B cell (primary cell): ENCODE data around the gene ZNF438. TPM values are rescaled to one million over a fixed set of nuclear protein-coding genes. Genes with fewer than 3 reads are reported as not detected.

Experiments used
- ATAC-seq: fragments of 200-7000 bp; cut with Tn5 transposase; one replicate; pipeline ENCODE4 v1.10.0; 2021; ENCODE audit warnings: low read depth, mild to moderate bottlenecking, moderate number of reproducible peaks, moderate library complexity
- CTCF ChIA-PET: fragments of 350-600 bp; sonication (Branson Sonifier 250); formaldehyde crosslinking; loops from one replicate; lab custom pipeline; 2021; ENCODE audit warnings: antibody characterized with exemption, inconsistent platforms; lab: Charles Lee
- POLR2A ChIA-PET: fragments of 350-600 bp; sonication (Branson Sonifier 250); formaldehyde crosslinking; loops from one replicate; lab custom pipeline; 2021; ENCODE audit warnings: antibody characterized with exemption; lab: Charles Lee
- DNase-seq: peaks from one replicate; pipeline ENCODE4 v3.0.0; 2013
- H2AFZ ChIP-seq: 2 replicates; pipeline ENCODE4 v1.6.1; 2012; ENCODE audit warnings: mild to moderate bottlenecking, low read depth, low read length; ENCODE audit not compliant: insufficient read depth, poor library complexity, severe bottlenecking
- H3K27ac ChIP-seq, 2 donors: 1 replicate in 1 of 2; 2 replicates in 1 of 2; pipeline ENCODE4 v1.5.1; 2012 to 2013; ENCODE audit warnings: low read length in 2 of 2, mild to moderate bottlenecking in 2 of 2, moderate library complexity in 1 of 2
- H3K27me3 ChIP-seq, 4 experiments: fragments of 200-600 bp in 1 of 4; sonication (generic) in 1 of 4; replicated peaks in 1 of 4; 1 replicate in 2 of 4; 2 replicates in 2 of 4; pipeline versions ENCODE4 v1.6.1 to v1.7.0; 2013 to 2016; ENCODE audit warnings: low read length in 3 of 4, mild to moderate bottlenecking in 2 of 4, mixed read lengths in 1 of 4, moderate library complexity in 1 of 4; ENCODE audit not compliant: insufficient read depth in 4 of 4, control insufficient read depth in 3 of 4; ENCODE audit errors: control extremely low read depth in 1 of 4
- H3K36me3 ChIP-seq, 2 experiments: replicated peaks in 1 of 2; 1 replicate in 1 of 2; 2 replicates in 1 of 2; pipeline versions ENCODE4 v1.6.1 to v1.7.1; 2013; ENCODE audit warnings: low read length in 1 of 2; ENCODE audit not compliant: insufficient read depth in 2 of 2, control insufficient read depth in 1 of 2; ENCODE audit errors: control extremely low read depth in 1 of 2, extremely low read depth in 1 of 2
- H3K4me1 ChIP-seq, 2 donors: fragments of 200-600 bp in 1 of 2; sonication (generic) in 1 of 2; 1 replicate in 1 of 2; 2 replicates in 1 of 2; pipeline versions ENCODE4 v1.5.1 to v1.6.1; 2013 to 2017; ENCODE audit warnings: low read length in 2 of 2; ENCODE audit not compliant: control insufficient read depth in 2 of 2, insufficient read depth in 2 of 2
- H3K4me2 ChIP-seq: replicated peaks from 2 replicates; pipeline ENCODE3; 2012; ENCODE audit warnings: mild to moderate bottlenecking, low read depth, low read length; ENCODE audit not compliant: poor library complexity, severe bottlenecking
- H3K4me3 ChIP-seq, 5 experiments: fragments of 200-600 bp in 1 of 5; sonication (generic) in 1 of 5; 1 replicate in 3 of 5; 2 replicates in 2 of 5; pipeline versions ENCODE4 v1.5.1 to v1.7.0; 2011 to 2016; ENCODE audit warnings: low read length in 4 of 5, mild to moderate bottlenecking in 4 of 5, low read depth in 2 of 5, control low read depth in 1 of 5, moderate library complexity in 1 of 5; ENCODE audit not compliant: insufficient read depth in 1 of 5; ENCODE audit errors: control extremely low read depth in 1 of 5, extremely low read depth in 1 of 5
- H3K79me2 ChIP-seq: fragments of 200-600 bp; sonication (generic); one replicate; pipeline ENCODE4 v1.6.0; 2016; ENCODE audit warnings: low read length; ENCODE audit not compliant: control insufficient read depth, insufficient read depth
- H3K9ac ChIP-seq: fragments of 200-600 bp; sonication (generic); 2 replicates; pipeline ENCODE4 v1.6.1; 2017; ENCODE audit warnings: mild to moderate bottlenecking, low read length, moderate library complexity
- H3K9me3 ChIP-seq, 3 donors: one replicate each; pipeline versions ENCODE4 v1.6.1 to v1.7.1; 2013; ENCODE audit warnings: low read length in 2 of 3; ENCODE audit not compliant: control insufficient read depth in 2 of 3, insufficient read depth in 1 of 3; ENCODE audit errors: control extremely low read depth in 1 of 3
- H4K20me1 ChIP-seq: 2 replicates; pipeline ENCODE4 v1.6.0; 2012; ENCODE audit warnings: mild to moderate bottlenecking, low read length; ENCODE audit not compliant: insufficient read depth, control insufficient read depth, poor library complexity, severe bottlenecking
- H3K27ac Mint-ChIP-seq: one replicate; pipeline ENCODE4 v1.8.0; 2021; ENCODE audit warnings: mixed read lengths
- H3K27me3 Mint-ChIP-seq: one replicate; pipeline ENCODE4 v1.8.0; 2021; ENCODE audit warnings: mixed read lengths
- H3K4me1 Mint-ChIP-seq: one replicate; pipeline ENCODE4 v1.8.0; 2021; ENCODE audit warnings: mixed read lengths
- H3K4me3 Mint-ChIP-seq: one replicate; pipeline ENCODE4 v1.8.0; 2021; ENCODE audit warnings: mixed read lengths
- H3K9me3 Mint-ChIP-seq: one replicate; pipeline ENCODE4 v1.8.0; 2022; ENCODE audit warnings: mixed read lengths; ENCODE audit not compliant: insufficient read depth
- CTCF ChIP-seq: fragments of 200-600 bp; IDR thresholded peaks from one replicate; pipeline ENCODE4 v1.8.0; 2022; ENCODE audit warnings: antibody characterized with exemption, mild to moderate bottlenecking
- EZH2 ChIP-seq: IDR thresholded peaks from 2 replicates; pipeline ENCODE4 v1.6.1; 2012; ENCODE audit warnings: borderline replicate concordance, low read depth, mild to moderate bottlenecking, moderate library complexity, low read length; ENCODE audit not compliant: insufficient read depth, poor library complexity, severe bottlenecking
- WGBS: methylation state at CpG from one replicate; pipeline ENCODE4 v1.1.5; 2013; ENCODE audit warnings: missing lambda C conversion rate; ENCODE audit not compliant: insufficient coverage; 5-methylcytosine and 5-hydroxymethylcytosine counted together
- intact Hi-C: fragments of 100-400 bp; cut with micrococcal nuclease; formaldehyde crosslinking; loops from one replicate; pipeline ENCODE4 v1.10.0; 2022
- polyA plus RNA-seq: library from polyadenylated mRNA; depleted of rRNA; stranded (reverse); fragments of >200 nt; gene quantifications from 2 replicates; pipeline ENCODE4 v1.2.3, GENCODE V29; 2012
- total RNA-seq, 2 donors: library from RNA; stranded (reverse); fragments of 120-200 nt in 1 of 2; gene quantifications; 1 replicate in 1 of 2; 2 replicates in 1 of 2; pipeline versions ENCODE4 v1.2.3 to v1.2.4, GENCODE V29; 2013 to 2022

Gene ZNF438
- total and polyA plus RNA-seq, 2 donors (not counting 1 experiment from before 2014, with no cell fraction given) = 2.0 to 3.7 TPM

- no peaks in the 10 kb centered on the region for H3K27me3 ChIP-seq
- Mint-ChIP-seq H3K27ac (no peak overlapping the region), H3K9me3 (no peaks in the 10 kb centered on the region), H3K4me1 (no peaks in the 10 kb centered on the region), H3K4me3 (no peak overlapping the region), H3K27me3 (peaks cover 23% of the 10 kb centered on the region)
- no peak for ATAC-seq
- POLR2A ChIA-PET = no interaction called here
- no peaks in the 10 kb centered on the region for H3K79me2 ChIP-seq
- H3K4me2 ChIP-seq = no peak overlapping the region
- no peaks in the 10 kb centered on the region for H3K36me3 ChIP-seq
- DNase-seq = no peak
- intact Hi-C loops = no loop called here
- H4K20me1 ChIP-seq = no peaks in the 10 kb centered on the region
- no peak for TF ChIP-seq CTCF
- no peak for TF ChIP-seq EZH2
- no peaks in the 10 kb centered on the region for H3K4me1 ChIP-seq
- H3K9me3 ChIP-seq = no peaks in the 10 kb centered on the region
- CTCF ChIA-PET = interaction anchor here (0.7 kb wide), 1 partner anchor 692 kb away, joined by 3 read pairs; no protein-coding TSS in a partner anchor
- no peak overlapping the region for H3K4me3 ChIP-seq
- H3K27ac ChIP-seq = no peak overlapping the region
- H2AFZ ChIP-seq = no peak overlapping the region
- H3K9ac ChIP-seq = no peak overlapping the region
- 96% methylated on average over 2 of the region's 5 CpGs for WGBS
Observed at GRCh38 chr10:31073996-31074721, 42.5 kb upstream of the ZNF438 start.

GRCh38 chr10:31073211-31073610, 41.5 kb upstream of the ZNF438 start:
- Mint-ChIP-seq H3K27me3 (peaks cover 32% of the 10 kb centered on the region), H3K9me3 (no peaks in the 10 kb centered on the region), H3K4me1 (no peaks in the 10 kb centered on the region), H3K27ac (no peak overlapping the region), H3K4me3 (no peak overlapping the region)
- Histone ChIP-seq H3K9me3 (no peaks in the 10 kb centered on the region), H3K27me3 (no peaks in the 10 kb centered on the region), H3K4me1 (no peaks in the 10 kb centered on the region), H3K79me2 (no peaks in the 10 kb centered on the region), H3K9ac (no peak overlapping the region), H3K36me3 (no peaks in the 10 kb centered on the region), H3K27ac (no peak overlapping the region), H3K4me3 (no peak overlapping the region), H4K20me1 (no peaks in the 10 kb centered on the region), H3K4me2 (no peak overlapping the region), H2AFZ (no peak overlapping the region)
- TF ChIP-seq CTCF = no peak
- no peak for TF ChIP-seq EZH2
- POLR2A ChIA-PET = no interaction called here
- CTCF ChIA-PET = interaction anchor here (0.6 to 1.2 kb wide), 2 partner anchors 11 to 237 kb away, joined by 3 read pairs; no protein-coding TSS in a partner anchor
- ATAC-seq (no peak), DNase-seq (no peak)
- intact Hi-C loops = no loop called here
- no CpG with 5 or more reads among the region's 5 CpGs for WGBS
